Astrocyte of the cerebellum (primary cell): ENCODE results near the gene PRAMEF15.
"Not testable (repeated sequence)": the region's sequence is repeated elsewhere in the genome, so short reads cannot be mapped to it uniquely, and the experiment has no call there.

ENCODE experiments used
- DNase-seq: peaks from one replicate; pipeline ENCODE4 v3.0.0-alpha.2; 2011; ENCODE audit warnings: low read depth
- H3K4me3 ChIP-seq: 2 replicates; pipeline ENCODE4 v1.5.1; 2011; ENCODE audit warnings: mild to moderate bottlenecking, low read depth, low read length, moderate library complexity
- in situ Hi-C: cut with HindIII; loops from 2 replicates; pipeline ENCODE4 v1.10.0; 2017; ENCODE audit warnings: low sequenced_read_pairs

PRAMEF15 gene

DNA sequence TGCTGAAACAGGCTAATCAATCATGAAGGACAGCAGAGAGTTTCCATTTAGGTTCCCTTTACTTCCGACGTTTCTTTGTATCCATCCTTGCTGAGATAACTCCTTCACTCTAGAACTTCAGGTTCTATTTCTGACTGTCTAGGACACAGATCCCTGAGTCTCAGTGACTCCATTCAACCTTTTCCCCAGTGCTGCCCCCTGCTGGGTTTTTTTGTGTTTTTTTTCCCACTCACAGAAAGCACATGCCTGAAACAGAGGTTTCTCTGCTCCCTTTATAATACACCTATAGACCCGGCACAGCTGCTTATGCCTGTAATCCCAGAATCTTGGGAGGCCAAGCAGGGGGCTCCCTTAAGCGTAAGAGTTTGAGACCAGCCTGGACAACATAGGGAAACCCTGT is 53.2 kb downstream of the PRAMEF15 start:
- in situ Hi-C loops, DNase-seq, H3K4me3 ChIP-seq: not testable (repeated sequence)
